Stimulated activated naive CD8-positive, alpha-beta T cell treated with anti-CD3 and anti-CD28 coated beads, Interleukin-15, Interleukin-2, amounts not matched to agents 100 U/mL and 50 U/mL, for 24 hours (primary cell): ENCODE data around the gene ERGIC1.

ENCODE experiments used
- ATAC-seq: fragments of 150-1000 bp; cut with Tn5 transposase; one replicate; pipeline ENCODE4 v1.10.0; 2021
- DNase-seq: peaks from one replicate; pipeline ENCODE4 v3.0.0; 2021

The ERGIC1 gene

GRCh38 chr5:172828911-172829431 is 5.1 kb upstream of the ERGIC1 start:
- DNase-seq (no peak), ATAC-seq (no peak)

- ATAC-seq: no peak
- no peak for DNase-seq
Observed at GRCh38 chr5:172830275-172830799, 3.7 kb upstream of the ERGIC1 start.

GRCh38 chr5:172830876-172831662 is 3.0 kb upstream of the ERGIC1 start:
- DNase-seq (no peak), ATAC-seq (no peak)

- DNase-seq (no peak), ATAC-seq (no peak)
Observed at GRCh38 chr5:172832383-172833315, 1.4 kb upstream of the ERGIC1 start.

- ATAC-seq (no peak), DNase-seq (no peak)
Observed at GRCh38 chr5:172833372-172833685, 722 bp upstream of the ERGIC1 start.

GRCh38 chr5:172834415-172835289 is 601 bp downstream of the ERGIC1 start:
- ATAC-seq: peak; percentile 33
- DNase-seq: no peak

- no peak for ATAC-seq
- no peak for DNase-seq
Observed at GRCh38 chr5:172835290-172835993, 1.4 kb downstream of the ERGIC1 start.

GRCh38 chr5:172835994-172836356 is 1.9 kb downstream of the ERGIC1 start:
- ATAC-seq: no peak
- no peak for DNase-seq

- no peak for ATAC-seq
- peak; percentile 36 for DNase-seq
Observed at GRCh38 chr5:172837640-172838039, 3.6 kb downstream of the ERGIC1 start.

- DNase-seq (no peak), ATAC-seq (no peak)
Observed at GRCh38 chr5:172838151-172838875, 4.3 kb downstream of the ERGIC1 start.

- ATAC-seq: no peak
Observed at GRCh38 chr5:172839669-172840431, 5.8 kb downstream of the ERGIC1 start.

GRCh38 chr5:172840432-172841154 is 6.5 kb downstream of the ERGIC1 start:
- DNase-seq (no peak), ATAC-seq (no peak)

More at GRCh38 chr5:172839669-172840431, 5.8 kb downstream of the ERGIC1 start:
- no peak for DNase-seq

GRCh38 chr5:172841256-172841655 is 7.2 kb downstream of the ERGIC1 start:
- DNase-seq (no peak), ATAC-seq (no peak)

- DNase-seq (no peak), ATAC-seq (no peak)
Observed at GRCh38 chr5:172843825-172844576, 9.9 kb downstream of the ERGIC1 start.

GRCh38 chr5:172844577-172844838 is 10.5 kb downstream of the ERGIC1 start:
- no peak for ATAC-seq
- no peak for DNase-seq

GRCh38 chr5:172845154-172845553 is 11.1 kb downstream of the ERGIC1 start:
- no peak for DNase-seq
- ATAC-seq: no peak

GRCh38 chr5:172845576-172845975 is 11.5 kb downstream of the ERGIC1 start:
- DNase-seq (no peak), ATAC-seq (no peak)

GRCh38 chr5:172846249-172846648 is 12.2 kb downstream of the ERGIC1 start:
- no peak for ATAC-seq
- DNase-seq: no peak

- DNase-seq: no peak
- ATAC-seq: no peak
Observed at GRCh38 chr5:172846677-172847076, 12.6 kb downstream of the ERGIC1 start.
